RWPE2 (cell line): ENCODE data around the gene PEAK1.
A peak's percentile ranks its signal among the peaks of the same experiment; 100 is the strongest.

Experiments
- ATAC-seq: fragments of 200-7000 bp; cut with Tn5 transposase; 3 replicates; pipeline ENCODE4 v1.9.1; 2021; ENCODE audit warnings: low read depth
- DNase-seq: peaks from one replicate; pipeline ENCODE4 v3.0.0-alpha.2; 2020; ENCODE audit warnings: low spot score
- H3K27ac ChIP-seq: fragments of 450-650 bp; 2 replicates; pipeline ENCODE4 v1.5.1; 2017; ENCODE audit warnings: mild to moderate bottlenecking; ENCODE audit not compliant: poor library complexity, severe bottlenecking
- H3K27me3 ChIP-seq: fragments of 250-450 bp; sonication (Bioruptor Pico); 2 replicates; pipeline ENCODE4 v1.5.1; 2021; ENCODE audit warnings: mild to moderate bottlenecking, moderate library complexity; ENCODE audit not compliant: insufficient read depth, poor library complexity, severe bottlenecking
- H3K36me3 ChIP-seq: fragments of 250-450 bp; sonication (Bioruptor Pico); 2 replicates; pipeline ENCODE4 v1.5.1; 2020; ENCODE audit warnings: low read depth, mild to moderate bottlenecking, moderate library complexity
- H3K4me1 ChIP-seq: fragments of 250-450 bp; sonication (Bioruptor Pico); 2 replicates; pipeline ENCODE4 v1.5.1; 2021; ENCODE audit warnings: mild to moderate bottlenecking, moderate library complexity; ENCODE audit not compliant: insufficient read depth, poor library complexity, severe bottlenecking
- H3K4me3 ChIP-seq: fragments of 250-450 bp; sonication (Bioruptor Pico); 2 replicates; pipeline ENCODE4 v1.5.1; 2021; ENCODE audit warnings: mild to moderate bottlenecking, moderate library complexity; ENCODE audit not compliant: severe bottlenecking
- H3K9me3 ChIP-seq: fragments of 250-450 bp; sonication (Bioruptor Pico); 2 replicates; pipeline ENCODE4 v1.5.1; 2021; ENCODE audit warnings: mild to moderate bottlenecking, moderate library complexity; ENCODE audit not compliant: severe bottlenecking
- TF ChIP-seq, protein P1 (sequence below): fragments of 450-650 bp; IDR thresholded peaks from one replicate; pipeline ENCODE4 v1.5.1; 2017; ENCODE audit warnings: mild to moderate bottlenecking, moderate library complexity; ENCODE audit not compliant: poor library complexity, severe bottlenecking

Gene PEAK1

GRCh38 chr15:77455696-77456321 lies 35.9 kb upstream of the PEAK1 start:
- peak; percentile 19; the same call in 1 of the 3 replicates for ATAC-seq
- Histone ChIP-seq H3K27ac (no peak overlapping the region), H3K9me3 (no peaks in the 10 kb centered on the region), H3K36me3 (peaks cover 26% of the 10 kb centered on the region), H3K27me3 (no peaks in the 10 kb centered on the region), H3K4me3 (no peak overlapping the region), H3K4me1 (peaks cover 12% of the 10 kb centered on the region)
- DNase-seq: no peak
- TF ChIP-seq, protein P1, sequence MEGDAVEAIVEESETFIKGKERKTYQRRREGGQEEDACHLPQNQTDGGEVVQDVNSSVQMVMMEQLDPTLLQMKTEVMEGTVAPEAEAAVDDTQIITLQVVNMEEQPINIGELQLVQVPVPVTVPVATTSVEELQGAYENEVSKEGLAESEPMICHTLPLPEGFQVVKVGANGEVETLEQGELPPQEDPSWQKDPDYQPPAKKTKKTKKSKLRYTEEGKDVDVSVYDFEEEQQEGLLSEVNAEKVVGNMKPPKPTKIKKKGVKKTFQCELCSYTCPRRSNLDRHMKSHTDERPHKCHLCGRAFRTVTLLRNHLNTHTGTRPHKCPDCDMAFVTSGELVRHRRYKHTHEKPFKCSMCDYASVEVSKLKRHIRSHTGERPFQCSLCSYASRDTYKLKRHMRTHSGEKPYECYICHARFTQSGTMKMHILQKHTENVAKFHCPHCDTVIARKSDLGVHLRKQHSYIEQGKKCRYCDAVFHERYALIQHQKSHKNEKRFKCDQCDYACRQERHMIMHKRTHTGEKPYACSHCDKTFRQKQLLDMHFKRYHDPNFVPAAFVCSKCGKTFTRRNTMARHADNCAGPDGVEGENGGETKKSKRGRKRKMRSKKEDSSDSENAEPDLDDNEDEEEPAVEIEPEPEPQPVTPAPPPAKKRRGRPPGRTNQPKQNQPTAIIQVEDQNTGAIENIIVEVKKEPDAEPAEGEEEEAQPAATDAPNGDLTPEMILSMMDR: no peak

- no peak for DNase-seq
- no peak overlapping the region for H3K27ac ChIP-seq
- H3K36me3 ChIP-seq: peaks cover 19% of the 10 kb centered on the region
- ATAC-seq: no peak; the same call in 2 of the 3 replicates
- no peak overlapping the region for H3K4me3 ChIP-seq
- H3K27me3 ChIP-seq: no peaks in the 10 kb centered on the region
- H3K9me3 ChIP-seq: no peaks in the 10 kb centered on the region
- TF ChIP-seq, protein P1: no peak
- H3K4me1 ChIP-seq: peaks cover 12% of the 10 kb centered on the region
These were observed 35.0 kb upstream of the PEAK1 start for GRCh38 chr15:77454951-77455350.

- Histone ChIP-seq H3K27ac (no peak overlapping the region), H3K36me3 (peaks cover 15% of the 10 kb centered on the region), H3K4me3 (no peak overlapping the region), H3K27me3 (no peaks in the 10 kb centered on the region), H3K9me3 (no peaks in the 10 kb centered on the region), H3K4me1 (peaks cover 12% of the 10 kb centered on the region)
- TF ChIP-seq, protein P1: no peak
- DNase-seq: no peak
- no peak for ATAC-seq
These were observed 34.4 kb upstream of the PEAK1 start for GRCh38 chr15:77454265-77454664.

DNA sequence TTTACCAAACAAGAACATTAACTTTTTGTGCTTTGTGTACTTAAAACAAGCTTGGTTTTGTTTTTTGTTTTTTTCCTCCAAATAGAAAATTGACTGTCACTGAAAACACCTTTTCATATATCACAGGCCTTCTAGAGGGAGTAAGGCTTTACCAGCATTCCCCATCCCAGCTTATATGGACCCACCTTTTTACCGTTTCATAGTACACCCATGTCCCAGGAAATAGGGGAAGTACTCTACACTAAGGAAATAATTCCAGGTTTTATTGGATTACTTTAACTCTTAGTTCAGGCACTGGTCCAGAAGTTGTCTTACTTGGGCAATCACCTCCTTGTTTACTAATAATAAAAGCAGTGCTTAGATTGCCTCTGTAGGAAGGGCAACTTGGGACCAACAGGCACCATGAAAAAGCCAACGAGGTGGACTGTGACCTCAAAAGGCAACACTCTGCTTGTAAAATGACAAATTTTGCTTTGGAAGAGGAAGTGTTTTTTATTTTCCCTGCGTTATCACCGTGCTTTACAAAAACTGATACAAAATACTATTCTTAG lies 27.0 kb upstream of the PEAK1 start:
- no peak overlapping the region for H3K4me3 ChIP-seq
- no peaks in the 10 kb centered on the region for H3K9me3 ChIP-seq
- DNase-seq: no peak
- H3K27me3 ChIP-seq: no peaks in the 10 kb centered on the region
- peaks cover 11% of the 10 kb centered on the region; the same call in 1 of the 2 replicates for H3K36me3 ChIP-seq
- no peak overlapping the region for H3K27ac ChIP-seq
- TF ChIP-seq, protein P1: no peak
- H3K4me1 ChIP-seq: no peaks in the 10 kb centered on the region
- ATAC-seq: no peak

DNA sequence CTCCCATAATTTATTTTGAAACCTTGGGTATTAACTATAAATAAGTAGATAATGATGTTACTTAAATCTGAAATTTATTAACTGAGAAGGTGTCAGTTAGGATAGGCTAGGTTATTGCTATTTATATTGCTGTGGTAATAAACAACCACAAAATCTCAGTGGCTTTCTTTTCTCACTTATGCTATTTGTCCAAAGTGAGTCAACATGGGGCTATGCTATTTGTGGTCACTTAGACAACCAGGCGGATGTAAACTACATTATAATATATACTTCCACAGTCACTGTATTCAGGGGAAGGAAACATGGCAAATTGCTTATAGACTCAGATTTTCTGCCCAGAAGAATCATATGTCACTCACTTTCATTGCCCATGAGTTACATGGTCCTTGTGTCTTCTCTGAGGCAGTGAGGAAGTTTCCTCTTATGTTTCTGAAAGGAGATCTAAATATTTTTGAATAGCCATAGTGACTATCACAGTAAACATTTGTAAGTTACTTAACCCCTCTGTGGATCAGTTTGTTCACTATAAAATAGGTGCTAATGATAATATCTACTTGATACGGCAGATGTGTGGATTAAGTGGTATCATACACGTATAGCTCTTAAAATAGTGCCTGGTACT lies 20.6 kb upstream of the PEAK1 start:
- TF ChIP-seq, protein P1: no peak
- Histone ChIP-seq H3K4me1 (peaks cover 3% of the 10 kb centered on the region), H3K4me3 (no peak overlapping the region), H3K27ac (no peak overlapping the region), H3K36me3 (no peaks in the 10 kb centered on the region), H3K9me3 (no peaks in the 10 kb centered on the region), H3K27me3 (no peaks in the 10 kb centered on the region)
- DNase-seq (no peak), ATAC-seq (peak; percentile 92)
